Measurements from ENCODE around the gene MMP11.
A peak's percentile ranks its signal among the peaks of the same experiment; 100 is the strongest.

MMP11 gene

GRCh38 chr22:23760056-23760455, 12.6 kb upstream of the MMP11 start:
- no peak for DNase-seq

DNA sequence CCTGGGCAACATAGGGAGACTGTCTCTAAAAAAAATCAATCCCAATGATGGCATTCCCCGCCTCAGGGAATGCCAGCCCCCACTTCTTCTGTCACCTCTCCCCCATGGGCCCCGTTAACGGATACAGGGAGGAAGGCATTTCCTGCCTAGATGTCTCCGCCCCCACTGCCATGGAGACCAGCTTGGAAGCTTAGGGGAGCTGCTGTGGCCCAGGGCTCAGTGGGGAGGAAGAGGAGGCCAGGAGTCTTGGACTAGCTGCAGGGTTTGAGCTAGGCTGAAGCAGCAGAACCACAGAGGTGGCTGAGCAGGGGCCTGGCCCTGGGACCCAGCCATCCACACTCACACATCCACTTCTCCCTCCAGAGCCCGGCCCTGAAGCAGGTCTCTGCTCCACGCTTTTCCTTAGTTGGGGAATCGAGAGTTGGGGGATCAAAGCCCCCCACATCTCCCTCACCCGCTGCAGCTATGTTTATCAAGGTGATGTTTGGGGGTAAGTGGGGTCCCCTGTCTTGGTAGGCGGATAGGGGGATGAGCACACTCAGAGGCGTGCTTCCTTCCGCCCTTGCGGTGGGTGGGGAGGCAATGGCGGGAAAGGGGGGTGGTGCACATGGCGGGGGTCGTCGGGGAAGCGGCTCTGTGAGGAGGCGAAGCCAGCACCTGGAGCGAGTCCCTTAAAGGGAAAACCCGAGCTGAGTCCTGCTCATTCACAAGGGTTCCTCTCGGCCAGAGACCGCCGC, 9.6 kb upstream of the MMP11 start, which contains the start of gene C22orf15:
C22orf15 (plus strand) TSS at position 149 of the 737 bp plus-strand sequence; CDS start at position 466, 317 bp downstream.
- DNase-seq: no peak

DNA sequence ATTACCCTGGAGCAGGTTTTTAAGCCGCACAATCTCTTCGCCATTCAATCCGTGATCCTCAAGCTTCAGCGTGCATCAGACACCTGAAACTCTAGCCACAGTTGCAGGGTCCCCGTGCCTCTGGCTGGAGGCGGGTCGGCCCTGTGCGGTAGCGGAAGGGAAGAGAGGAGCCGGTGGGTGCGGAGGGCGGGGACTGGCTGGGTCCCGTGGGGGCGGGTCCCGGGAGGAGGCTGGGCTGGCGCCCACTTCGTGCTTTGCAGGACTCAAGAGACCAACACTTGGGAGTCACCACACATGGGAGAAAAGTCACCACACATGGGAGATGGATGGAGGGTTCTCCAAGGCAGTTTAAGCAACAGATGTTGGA, 9.1 kb upstream of the MMP11 start:
- peak; percentile 44 for DNase-seq

DNA sequence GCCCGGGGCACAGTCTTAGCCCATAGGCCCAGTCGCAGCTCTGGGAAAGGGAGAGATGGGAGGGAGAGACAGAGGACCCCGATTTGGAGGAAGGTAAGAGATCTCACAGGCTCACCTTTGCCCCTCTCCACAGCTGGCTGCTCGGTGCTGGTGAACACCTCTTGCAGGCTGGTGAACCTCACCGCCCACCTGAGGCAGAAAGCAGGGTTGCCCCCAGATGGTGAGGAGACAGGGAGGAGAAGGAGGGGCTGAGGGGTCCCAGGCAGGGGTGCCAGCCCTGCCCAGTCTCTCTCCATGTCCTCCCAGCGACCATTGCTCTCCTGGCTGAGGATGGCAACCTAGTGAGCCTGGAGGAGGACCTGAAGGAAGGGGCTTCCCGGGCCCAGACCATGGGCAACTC, 8.7 kb upstream of the MMP11 start:
- no peak for DNase-seq

GRCh38 chr22:23764899-23765881, 7.5 kb upstream of the MMP11 start:
- no peak for DNase-seq

GRCh38 chr22:23767303-23767672, 5.4 kb upstream of the MMP11 start:
- no peak for DNase-seq

DNA sequence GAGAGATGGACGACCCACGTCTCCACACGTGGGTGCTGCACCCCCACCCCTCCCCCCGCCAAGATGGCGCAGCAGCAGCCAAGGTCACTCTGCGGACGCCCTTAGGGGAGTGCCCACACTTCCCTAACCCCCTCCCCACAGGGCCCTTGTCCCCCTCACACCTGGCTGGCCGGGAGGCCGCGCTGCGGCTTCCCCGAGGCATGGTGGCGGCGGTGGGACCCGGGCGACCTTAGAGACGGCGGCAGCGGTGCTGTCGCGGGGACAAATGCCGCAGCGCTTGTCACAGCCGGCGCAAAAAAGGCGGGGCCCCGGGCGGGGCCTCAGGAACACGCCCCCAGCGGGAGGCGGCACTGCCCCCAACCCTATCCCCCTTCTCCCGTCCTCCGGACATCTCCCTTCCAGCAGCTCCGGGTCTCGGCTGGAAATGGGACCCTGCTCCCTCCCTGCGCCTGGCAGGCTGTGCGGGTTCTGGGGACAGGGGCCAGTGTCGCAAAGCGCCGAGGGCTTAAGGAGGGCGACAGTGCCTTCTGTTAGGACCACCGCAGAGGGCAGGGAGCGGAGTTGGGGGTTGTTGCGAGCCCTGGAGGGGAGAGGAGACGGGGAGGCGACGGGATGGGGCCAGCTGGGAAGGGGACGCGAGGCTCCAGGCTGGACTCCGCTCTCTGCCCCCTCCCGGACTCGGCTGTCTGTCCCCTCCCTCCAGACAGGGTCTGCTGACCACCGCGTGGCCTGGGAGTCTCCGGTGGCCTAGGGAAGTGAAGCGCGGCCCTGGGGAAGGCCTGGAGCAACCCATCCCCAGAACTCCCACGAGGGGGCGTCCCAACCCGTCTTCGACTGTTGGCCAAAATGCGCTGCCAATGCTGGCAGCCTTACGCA, 4.7 kb upstream of the MMP11 start, which contains the start of gene CHCHD10:
CHCHD10 (minus strand) TSS at position 300 of the 876 bp plus-strand sequence; CDS start at position 202, 98 bp downstream.
- peak; percentile 70 for DNase-seq

DNA sequence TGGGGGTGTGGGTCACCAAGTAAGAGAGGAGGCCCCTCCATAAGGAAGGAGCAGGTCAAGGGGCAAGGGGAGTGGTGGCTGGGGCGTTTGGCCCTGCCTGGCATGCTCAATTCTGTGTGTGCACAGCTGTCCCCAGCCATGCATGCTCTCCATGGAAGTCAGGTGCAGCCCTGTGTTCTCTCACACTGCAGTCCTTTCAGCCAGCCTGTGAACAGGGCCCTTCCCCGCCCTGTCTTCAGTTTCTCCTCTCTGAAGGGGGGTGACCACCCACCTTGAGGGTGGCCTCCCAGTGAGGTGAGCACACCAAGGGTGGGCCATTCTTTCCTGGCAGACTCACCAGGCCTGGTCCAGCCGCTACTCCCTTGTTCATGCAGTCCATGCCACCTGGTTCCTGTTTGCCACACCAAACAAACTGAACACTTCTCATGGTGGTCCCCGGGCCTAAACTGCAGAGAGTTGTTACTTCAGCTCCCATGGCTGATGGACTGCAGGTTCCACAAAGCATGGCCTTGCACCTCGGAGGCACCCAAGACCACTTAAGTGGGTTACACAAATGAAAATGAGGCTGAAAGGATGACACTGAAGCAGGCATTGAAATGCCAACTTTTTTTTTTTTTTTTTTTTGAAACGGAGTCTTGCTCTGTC, 3.2 kb upstream of the MMP11 start:
- DNase-seq: no peak

- DNase-seq: no peak
Measured at GRCh38 chr22:23772315-23772648, 367 bp upstream of the MMP11 start.

DNA sequence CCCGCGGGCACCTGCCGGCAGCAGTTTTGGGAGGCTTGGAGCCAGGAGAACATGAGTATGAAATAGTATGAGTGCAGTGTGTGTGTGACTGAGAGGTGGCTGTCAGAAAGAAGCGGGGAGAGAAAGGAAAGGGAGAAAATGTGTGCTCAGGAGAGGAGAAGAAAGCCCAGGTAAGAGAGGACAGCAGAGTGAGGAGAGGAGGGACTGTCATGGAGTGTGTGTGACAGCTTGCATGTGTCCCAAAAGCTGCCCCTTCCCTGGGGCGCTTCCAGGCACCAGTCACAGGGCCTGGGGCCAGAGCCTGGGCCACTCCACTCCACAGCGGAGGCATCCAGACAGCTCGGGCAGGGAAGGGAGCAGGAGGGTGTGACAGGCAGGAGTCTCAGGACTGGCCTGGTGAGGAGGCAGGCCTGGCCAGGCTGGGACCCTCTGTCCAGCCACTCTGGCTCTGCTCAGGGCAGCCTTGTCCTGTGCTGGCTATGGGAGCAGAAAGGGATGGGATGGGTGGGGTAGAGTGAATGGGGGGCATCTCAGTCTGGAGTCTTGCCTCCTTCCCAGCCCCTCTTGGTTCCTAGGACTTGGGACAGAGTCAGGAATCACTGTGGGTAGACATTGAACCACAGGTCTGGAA, 949 bp downstream of the MMP11 start:
- no peak for DNase-seq

DNA sequence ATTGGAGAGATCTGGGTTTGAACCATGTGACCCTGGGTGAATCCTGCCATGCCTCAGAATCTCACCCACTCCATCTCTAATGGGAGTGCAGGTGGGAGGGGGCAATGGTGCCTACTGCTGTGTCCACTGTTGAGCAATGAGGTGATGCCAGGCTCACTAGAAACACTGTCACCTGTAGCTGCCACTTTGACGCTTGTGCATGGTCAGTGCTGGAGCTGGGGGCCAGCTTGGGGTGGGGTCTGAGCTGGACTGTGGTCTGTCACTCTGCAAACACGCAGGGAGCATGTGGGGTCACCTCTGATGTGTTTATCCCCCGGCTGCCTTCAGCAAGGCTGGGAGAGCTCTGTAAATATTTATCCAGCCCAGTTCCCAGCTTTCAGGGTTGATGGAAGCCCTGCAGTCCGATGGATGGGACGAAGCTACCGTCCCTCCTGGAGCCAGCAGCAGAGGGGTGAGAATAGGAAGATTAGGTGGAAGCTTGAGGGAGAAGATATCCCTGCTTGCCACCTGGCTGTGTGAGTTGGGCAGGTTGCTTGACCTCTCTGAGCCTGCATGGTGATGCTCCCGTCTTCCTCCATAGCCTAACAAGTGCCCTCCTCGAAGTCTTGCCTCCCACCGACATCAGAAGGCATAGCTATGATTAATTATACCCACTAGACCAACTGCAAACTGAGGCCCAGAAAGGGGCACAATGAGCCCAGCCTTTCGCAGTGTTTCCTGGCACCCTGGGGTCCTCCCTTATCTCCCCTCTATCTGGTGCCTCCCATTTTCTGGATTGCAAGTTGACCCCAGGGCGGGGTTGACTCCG, 1.7 kb downstream of the MMP11 start:
- DNase-seq: no peak

DNA sequence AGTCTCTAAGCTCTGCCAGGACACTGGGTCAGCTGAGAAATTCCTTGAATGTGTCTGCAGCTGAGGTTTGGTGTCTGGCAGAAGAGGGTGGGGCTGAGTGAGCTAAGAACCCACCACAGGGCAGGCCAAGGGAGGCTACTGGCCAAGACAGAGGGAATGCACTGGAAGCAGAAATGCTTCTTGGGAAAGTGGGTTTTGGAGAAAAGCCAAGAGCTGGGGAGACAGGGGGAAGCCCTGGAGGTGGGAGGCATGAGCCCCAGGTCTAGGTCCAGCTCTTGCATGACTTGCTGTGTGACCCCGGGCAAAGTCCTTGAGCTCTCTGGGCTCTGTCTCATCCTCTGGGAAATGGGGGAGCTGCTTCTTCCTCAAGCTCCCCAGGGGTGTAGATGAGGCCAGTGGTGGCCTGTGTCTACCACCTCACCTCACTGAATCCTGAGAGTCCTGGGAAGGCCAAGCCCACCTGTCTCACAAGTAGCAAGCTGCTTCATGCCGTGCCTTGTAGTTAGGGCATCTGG, 2.3 kb downstream of the MMP11 start:
- no peak for DNase-seq

- no peak for DNase-seq
Measured at GRCh38 chr22:23775779-23776375, 3.2 kb downstream of the MMP11 start.

DNA sequence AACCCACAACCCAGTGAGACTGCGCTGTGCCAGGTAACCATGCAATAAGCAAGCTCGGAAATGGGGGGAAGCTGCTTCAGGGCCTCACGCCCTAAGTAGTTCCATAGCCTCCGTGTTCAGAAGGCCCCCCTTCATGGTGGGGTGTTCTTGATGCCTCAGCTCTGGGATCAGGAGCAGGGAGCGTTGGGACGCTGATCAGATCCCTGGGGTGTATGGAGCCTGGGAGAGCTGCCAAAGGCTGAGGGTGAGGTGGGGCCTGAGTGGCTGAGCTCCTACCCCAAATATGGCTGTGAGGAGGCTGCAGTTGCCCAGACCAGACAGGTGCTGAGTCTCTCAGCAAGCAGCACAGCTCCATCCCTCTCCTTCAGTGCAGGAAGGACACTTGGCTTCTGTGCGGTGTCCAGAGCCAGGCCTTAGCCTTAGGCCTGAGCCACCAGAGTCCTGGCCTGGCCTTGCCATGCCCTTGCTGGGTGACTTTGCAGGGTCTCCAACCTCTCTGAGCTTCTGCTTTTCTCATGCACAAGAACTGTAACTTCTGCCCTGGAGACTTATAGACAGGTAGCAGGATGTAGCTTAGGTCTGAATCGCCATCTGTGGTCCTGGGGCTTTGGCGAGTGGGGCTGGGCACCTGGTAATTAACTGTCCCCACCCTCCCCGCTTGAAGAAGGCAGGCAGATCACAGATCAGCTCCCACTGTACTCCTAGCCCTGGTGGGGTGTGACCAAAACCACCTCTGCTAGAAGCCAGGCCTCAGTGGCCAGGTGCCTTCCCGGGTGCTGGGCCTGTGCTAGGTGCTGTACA, 5.3 kb downstream of the MMP11 start:
- no peak for DNase-seq

- DNase-seq: no peak
Measured at GRCh38 chr22:23778577-23778900, 5.9 kb downstream of the MMP11 start.

DNA sequence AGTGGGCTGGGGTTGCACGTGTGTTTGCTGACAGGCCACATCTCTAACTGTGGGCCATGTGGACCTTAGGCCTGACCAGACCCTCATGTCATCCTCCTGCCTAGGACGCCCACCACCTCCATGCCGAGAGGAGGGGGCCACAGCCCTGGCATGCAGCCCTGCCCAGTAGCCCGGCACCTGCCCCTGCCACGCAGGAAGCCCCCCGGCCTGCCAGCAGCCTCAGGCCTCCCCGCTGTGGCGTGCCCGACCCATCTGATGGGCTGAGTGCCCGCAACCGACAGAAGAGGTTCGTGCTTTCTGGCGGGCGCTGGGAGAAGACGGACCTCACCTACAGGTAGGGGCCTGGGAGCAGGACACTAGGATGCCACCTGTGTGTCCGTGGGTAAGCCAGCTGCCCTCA, 6.4 kb downstream of the MMP11 start:
- DNase-seq: no peak

- no peak for DNase-seq
Measured at GRCh38 chr22:23779731-23780130, 7.1 kb downstream of the MMP11 start.

DNA sequence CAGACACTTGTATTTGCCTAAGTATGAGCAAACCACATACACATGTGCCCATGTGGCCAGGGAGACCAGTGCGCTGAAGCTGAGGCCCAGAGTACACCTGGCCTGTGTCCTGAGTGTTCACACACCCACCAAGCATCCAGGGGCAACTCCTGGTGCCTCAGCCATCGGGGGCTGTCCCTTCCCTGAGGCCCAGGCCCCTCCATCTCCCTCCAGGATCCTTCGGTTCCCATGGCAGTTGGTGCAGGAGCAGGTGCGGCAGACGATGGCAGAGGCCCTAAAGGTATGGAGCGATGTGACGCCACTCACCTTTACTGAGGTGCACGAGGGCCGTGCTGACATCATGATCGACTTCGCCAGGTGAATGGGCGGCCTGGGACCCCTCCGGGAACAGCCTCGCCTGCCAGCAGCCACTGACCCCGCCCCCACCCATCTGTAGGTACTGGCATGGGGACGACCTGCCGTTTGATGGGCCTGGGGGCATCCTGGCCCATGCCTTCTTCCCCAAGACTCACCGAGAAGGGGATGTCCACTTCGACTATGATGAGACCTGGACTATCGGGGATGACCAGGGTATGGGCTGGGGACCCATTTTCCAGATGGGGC, 7.6 kb downstream of the MMP11 start:
- DNase-seq: no peak

DNA sequence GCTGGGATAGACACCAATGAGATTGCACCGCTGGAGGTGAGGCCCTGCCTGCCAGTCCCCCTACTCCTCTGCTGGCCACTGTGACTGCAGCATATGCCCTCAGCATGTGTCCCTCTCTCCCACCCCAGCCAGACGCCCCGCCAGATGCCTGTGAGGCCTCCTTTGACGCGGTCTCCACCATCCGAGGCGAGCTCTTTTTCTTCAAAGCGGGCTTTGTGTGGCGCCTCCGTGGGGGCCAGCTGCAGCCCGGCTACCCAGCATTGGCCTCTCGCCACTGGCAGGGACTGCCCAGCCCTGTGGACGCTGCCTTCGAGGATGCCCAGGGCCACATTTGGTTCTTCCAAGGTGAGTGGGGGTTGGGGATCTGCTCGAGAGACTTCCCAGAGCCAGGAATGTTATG, 8.4 kb downstream of the MMP11 start:
- DNase-seq: no peak

Data from activated T-cell treated with anti-CD3 and anti-CD28 coated beads for 4 hours (primary cell).